GM21619 (cell line): ENCODE results near the gene SLC9A4.
A peak's percentile ranks its signal among the peaks of the same experiment; 100 is the strongest.

Experiments used
- ATAC-seq: cut with Tn5 transposase; IDR thresholded peaks from one replicate; pipeline ENCODE4 v1.9.1; 2021; ENCODE audit not compliant: unreplicated experiment

SLC9A4 gene

GRCh38 chr2:102494570-102494969 is 21.5 kb downstream of the SLC9A4 start:
- no peak for ATAC-seq

- ATAC-seq, result no peak
Observed at GRCh38 chr2:102498414-102498813, 25.4 kb downstream of the SLC9A4 start.

GRCh38 chr2:102499558-102499957 is 26.5 kb downstream of the SLC9A4 start:
- no peak for ATAC-seq

- no peak for ATAC-seq
Observed at GRCh38 chr2:102502576-102502975, 29.6 kb downstream of the SLC9A4 start.

- no peak for ATAC-seq
Observed at GRCh38 chr2:102504833-102505232, 31.8 kb downstream of the SLC9A4 start.

- ATAC-seq, result no peak
Observed at GRCh38 chr2:102505290-102505689, 32.3 kb downstream of the SLC9A4 start.

GRCh38 chr2:102506743-102507142 is 33.7 kb downstream of the SLC9A4 start:
- no peak for ATAC-seq

GRCh38 chr2:102508863-102509262 is 35.8 kb downstream of the SLC9A4 start:
- no peak for ATAC-seq

- no peak for ATAC-seq
Observed at GRCh38 chr2:102509749-102510148, 36.7 kb downstream of the SLC9A4 start.

- no peak for ATAC-seq
Observed at GRCh38 chr2:102510791-102511575, 38.0 kb downstream of the SLC9A4 start.

- ATAC-seq, result no peak
Observed at GRCh38 chr2:102512161-102512560, 39.1 kb downstream of the SLC9A4 start.

- no peak for ATAC-seq
Observed at GRCh38 chr2:102513355-102513939, 40.4 kb downstream of the SLC9A4 start.

GRCh38 chr2:102514061-102514785 is 41.2 kb downstream of the SLC9A4 start:
- no peak for ATAC-seq

GRCh38 chr2:102515851-102516250 is 42.8 kb downstream of the SLC9A4 start:
- no peak for ATAC-seq

- ATAC-seq, result no peak
Observed at GRCh38 chr2:102518170-102518569, 45.1 kb downstream of the SLC9A4 start.

- peak; percentile 60 for ATAC-seq
Observed at GRCh38 chr2:102520009-102520408, 47.0 kb downstream of the SLC9A4 start.

- no peak for ATAC-seq
Observed at GRCh38 chr2:102520801-102521200, 47.8 kb downstream of the SLC9A4 start.

- no peak for ATAC-seq
Observed at GRCh38 chr2:102522162-102522561, 49.1 kb downstream of the SLC9A4 start.

- no peak for ATAC-seq
Observed at GRCh38 chr2:102522890-102523289, 49.9 kb downstream of the SLC9A4 start.

GRCh38 chr2:102523651-102524050 is 50.6 kb downstream of the SLC9A4 start:
- no peak for ATAC-seq

GRCh38 chr2:102527086-102527485 is 54.1 kb downstream of the SLC9A4 start:
- no peak for ATAC-seq

- no peak for ATAC-seq
Observed at GRCh38 chr2:102538491-102538890, 65.5 kb downstream of the SLC9A4 start.
